NCI-H1048 (cell line): ENCODE measurements around the gene GLG1.
"Not testable (repeated sequence)": the region's sequence is repeated elsewhere in the genome, so short reads cannot be mapped to it uniquely, and the experiment has no call there.

Experiments
- DNase-seq: peaks from one replicate; lab custom pipeline; 2025; lab: John Stamatoyannopoulos, UW

Gene GLG1

GRCh38 chr16:74575175-74575806, 31.6 kb downstream of the GLG1 start:
- no peak for DNase-seq

GRCh38 chr16:74574146-74574545, 32.8 kb downstream of the GLG1 start:
- DNase-seq, result no peak

- DNase-seq, result no peak
Observed at GRCh38 chr16:74573622-74574021, 33.3 kb downstream of the GLG1 start.

- DNase-seq, result no peak
Observed at GRCh38 chr16:74570412-74571301, 36.3 kb downstream of the GLG1 start.

GRCh38 chr16:74568961-74569631, 37.8 kb downstream of the GLG1 start:
- DNase-seq, result no peak

- DNase-seq, result no peak
Observed at GRCh38 chr16:74567901-74568300, 39.0 kb downstream of the GLG1 start.

- DNase-seq, result no peak
Observed at GRCh38 chr16:74565378-74565777, 41.5 kb downstream of the GLG1 start.

- no peak for DNase-seq
Observed at GRCh38 chr16:74564451-74564984, 42.4 kb downstream of the GLG1 start.

- DNase-seq, result no peak
Observed at GRCh38 chr16:74563828-74564263, 43.1 kb downstream of the GLG1 start.

- no peak for DNase-seq
Observed at GRCh38 chr16:74562117-74562516, 44.8 kb downstream of the GLG1 start.

- DNase-seq, result no peak
Observed at GRCh38 chr16:74561626-74562025, 45.3 kb downstream of the GLG1 start.

- DNase-seq, result no peak
Observed at GRCh38 chr16:74560912-74561311, 46.0 kb downstream of the GLG1 start.

GRCh38 chr16:74558873-74559272, 48.0 kb downstream of the GLG1 start:
- no peak for DNase-seq

- no peak for DNase-seq
Observed at GRCh38 chr16:74557275-74557674, 49.6 kb downstream of the GLG1 start.

GRCh38 chr16:74556375-74556922, 50.5 kb downstream of the GLG1 start:
- no peak for DNase-seq

- not testable (repeated sequence) for DNase-seq
Observed at GRCh38 chr16:74552357-74552756, 54.6 kb downstream of the GLG1 start.

- not testable (repeated sequence) for DNase-seq
Observed at GRCh38 chr16:74550227-74551019, 56.5 kb downstream of the GLG1 start.

- not testable (repeated sequence) for DNase-seq
Observed at GRCh38 chr16:74546112-74546511, 60.8 kb downstream of the GLG1 start.

GRCh38 chr16:74542911-74543578, 63.9 kb downstream of the GLG1 start:
- DNase-seq, result not testable (repeated sequence)

- DNase-seq, result not testable (repeated sequence)
Observed at GRCh38 chr16:74540663-74541062, 66.3 kb downstream of the GLG1 start.

GRCh38 chr16:74538801-74539200, 68.1 kb downstream of the GLG1 start:
- DNase-seq, result not testable (repeated sequence)
